Superior temporal gyrus (tissue), 1 donor: ENCODE data around the gene MAVS.
A peak's percentile ranks its signal among the peaks of the same experiment; 100 is the strongest.
"Not testable (repeated sequence)": the region's sequence is repeated elsewhere in the genome, so short reads cannot be mapped to it uniquely, and the experiment has no call there.

ENCODE experiments used
- DNase-seq: peaks from one replicate; pipeline ENCODE4 v3.0.0-alpha.2; 2016; ENCODE audit errors: extremely low spot score

MAVS gene

GRCh38 chr20:3887876-3888620, 41.4 kb downstream of the MAVS start:
- DNase-seq: peak; percentile 39

DNA sequence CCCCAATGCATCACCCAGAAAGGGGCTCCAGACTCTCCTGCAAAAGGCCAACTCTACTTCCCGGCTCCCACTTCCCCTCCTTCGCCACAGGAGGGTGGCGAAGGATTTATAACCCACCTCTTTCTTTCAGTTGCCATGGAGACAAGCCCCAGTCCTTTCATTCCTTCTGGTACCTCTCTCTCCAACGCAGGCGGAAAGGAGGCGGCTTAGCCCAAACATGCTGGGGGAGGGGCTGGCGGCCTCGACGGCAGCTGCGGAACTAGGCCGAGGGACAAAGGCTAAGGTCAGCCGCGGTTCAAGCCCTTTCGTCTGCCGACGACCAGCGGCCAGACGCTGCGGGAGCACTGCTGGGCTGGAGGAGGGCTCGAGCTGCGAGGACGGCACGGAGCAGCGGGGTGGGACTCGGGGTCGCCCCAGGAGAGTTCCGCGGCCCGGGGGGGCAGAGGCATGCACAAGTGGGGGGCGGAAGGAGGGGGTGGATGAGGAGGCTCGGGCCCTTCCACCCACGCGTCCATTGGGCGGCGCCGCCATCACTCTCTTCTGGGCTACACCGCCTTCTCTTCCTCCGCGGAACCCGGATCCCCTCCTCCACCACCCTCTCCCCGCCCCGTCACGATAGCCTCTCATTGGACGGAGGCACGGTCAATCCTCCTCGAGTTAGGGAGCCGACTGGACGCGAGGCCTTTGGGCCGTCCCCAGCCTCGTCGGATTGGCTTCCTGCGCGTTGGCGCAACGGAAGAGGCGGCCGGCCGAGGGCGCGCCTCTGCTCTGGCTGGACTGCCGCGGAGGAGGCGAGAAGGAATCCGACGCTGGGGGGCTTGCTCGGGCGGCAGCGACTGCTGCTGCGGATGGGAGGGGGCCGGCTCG, 42.2 kb downstream of the MAVS start, which contains the start of gene PANK2:
Gene PANK2 (plus strand): TSS at position 766 of the 867 bp plus-strand sequence.
- DNase-seq: peak; percentile 99

- DNase-seq: peak; percentile 54
These were observed 43.1 kb downstream of the MAVS start for GRCh38 chr20:3889489-3890397.

- DNase-seq: peak; percentile 47
These were observed 43.7 kb downstream of the MAVS start for GRCh38 chr20:3890398-3890751.

DNA sequence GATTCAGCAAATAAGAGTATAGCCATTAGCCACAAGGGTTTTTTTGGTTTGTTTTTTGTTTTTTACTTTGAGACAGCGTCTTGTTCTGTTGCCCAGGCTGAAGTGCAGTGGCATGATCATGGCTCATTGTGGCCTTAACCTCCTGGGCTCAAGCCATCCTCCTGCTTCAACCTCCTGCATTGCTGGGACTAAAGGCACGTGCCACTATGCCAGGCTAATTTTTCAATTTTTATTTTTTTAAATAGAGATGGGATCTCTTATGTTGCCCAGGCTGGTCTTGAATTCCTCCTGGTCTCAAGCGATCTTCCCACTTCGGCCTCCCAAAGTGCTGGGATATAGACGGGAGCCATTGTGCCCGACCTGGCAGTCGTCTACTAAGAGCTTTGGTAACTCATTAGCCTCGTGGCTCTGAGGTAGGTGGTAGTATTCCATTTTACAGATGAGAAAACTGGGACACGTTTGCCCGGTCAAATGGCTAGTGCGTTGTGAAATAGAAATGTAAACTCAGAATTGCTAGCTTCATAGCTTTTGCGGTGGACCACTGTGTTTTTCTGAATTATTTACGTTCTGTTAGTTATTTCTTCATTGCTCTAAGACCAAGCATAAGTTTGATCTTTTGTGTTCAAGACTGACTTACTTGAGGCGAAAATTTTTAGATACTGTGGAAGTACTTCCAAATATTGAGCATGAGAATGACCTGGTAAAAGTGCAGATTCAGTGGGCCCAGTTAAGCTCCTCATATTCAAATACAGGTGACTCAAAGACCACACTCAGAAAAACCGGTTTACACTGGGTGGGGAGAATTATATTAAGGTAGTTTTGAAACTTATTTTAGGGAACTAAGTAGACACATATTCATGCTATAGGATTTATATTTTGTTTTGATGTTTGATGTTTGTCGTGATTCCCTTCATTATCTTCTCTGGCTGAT, 44.6 kb downstream of the MAVS start:
- peak; percentile 14 for DNase-seq

GRCh38 chr20:3894796-3895195, 48.2 kb downstream of the MAVS start:
- DNase-seq: no peak

DNA sequence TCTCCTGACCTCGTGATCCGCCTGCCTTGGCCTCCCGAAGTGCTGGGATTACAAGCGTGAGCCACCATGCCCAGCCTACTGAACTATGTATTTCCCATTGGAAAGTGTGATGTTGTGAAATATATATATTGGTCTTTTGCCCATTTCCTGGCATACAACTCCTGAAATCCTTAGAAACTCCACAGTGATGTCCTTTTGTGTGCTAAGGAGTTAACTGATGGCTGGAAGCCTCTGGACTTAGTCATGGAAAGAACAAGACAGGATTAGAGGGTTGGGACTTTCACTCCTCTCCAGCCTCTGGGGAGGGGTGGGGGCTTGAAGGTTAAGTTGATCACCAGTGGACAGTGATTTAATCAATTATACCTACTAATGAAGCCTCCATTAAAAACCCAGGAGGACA, 49.7 kb downstream of the MAVS start:
- DNase-seq: no peak

GRCh38 chr20:3896853-3897583, 50.4 kb downstream of the MAVS start:
- DNase-seq: no peak

GRCh38 chr20:3898181-3898580, 51.5 kb downstream of the MAVS start:
- not testable (repeated sequence) for DNase-seq

DNA sequence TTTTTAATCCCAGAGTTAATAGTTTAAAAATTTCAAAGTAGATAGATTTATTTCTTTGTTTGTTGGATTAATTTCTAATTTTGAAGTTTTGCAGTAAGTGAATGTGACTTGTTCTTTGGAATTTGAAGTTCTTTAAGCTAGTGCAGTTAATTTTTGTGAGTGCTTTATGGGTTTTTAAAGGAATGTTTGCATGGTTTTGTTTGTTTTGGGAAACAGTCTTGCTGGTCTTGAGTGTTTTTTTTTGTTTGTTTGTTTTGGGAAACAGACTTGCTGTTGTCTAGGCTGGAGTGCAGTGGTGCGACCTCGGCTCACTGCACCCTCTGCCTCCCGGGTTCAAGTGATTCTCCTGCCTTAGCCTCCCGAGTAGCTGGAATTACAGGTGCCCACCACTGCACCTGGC, 52.0 kb downstream of the MAVS start:
- DNase-seq: no peak

DNA sequence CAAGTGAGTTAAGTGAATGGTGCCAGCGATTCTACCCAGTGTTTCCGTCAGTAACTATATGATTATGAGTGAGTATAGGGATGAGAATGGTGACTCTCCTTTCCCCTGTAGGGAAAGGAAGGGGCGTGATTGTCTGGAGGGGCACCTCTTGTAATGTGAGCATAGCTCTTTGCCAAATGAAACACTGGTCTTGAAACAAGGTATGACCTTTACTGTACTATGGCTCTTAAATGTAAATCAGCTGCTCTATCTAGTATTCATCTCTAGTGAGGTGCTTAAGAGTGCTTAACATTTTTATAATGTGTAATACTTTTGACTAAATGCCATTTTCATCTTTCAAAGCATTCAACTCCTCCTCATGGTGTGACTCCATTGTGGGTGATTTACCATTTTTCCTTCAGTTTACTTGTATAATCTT, 53.6 kb downstream of the MAVS start:
- peak; percentile 22 for DNase-seq

GRCh38 chr20:3901028-3901705, 54.5 kb downstream of the MAVS start:
- DNase-seq: peak; percentile 13

- peak; percentile 17 for DNase-seq
These were observed 55.2 kb downstream of the MAVS start for GRCh38 chr20:3901706-3902440.

- no peak for DNase-seq
These were observed 55.8 kb downstream of the MAVS start for GRCh38 chr20:3902446-3902845.

DNA sequence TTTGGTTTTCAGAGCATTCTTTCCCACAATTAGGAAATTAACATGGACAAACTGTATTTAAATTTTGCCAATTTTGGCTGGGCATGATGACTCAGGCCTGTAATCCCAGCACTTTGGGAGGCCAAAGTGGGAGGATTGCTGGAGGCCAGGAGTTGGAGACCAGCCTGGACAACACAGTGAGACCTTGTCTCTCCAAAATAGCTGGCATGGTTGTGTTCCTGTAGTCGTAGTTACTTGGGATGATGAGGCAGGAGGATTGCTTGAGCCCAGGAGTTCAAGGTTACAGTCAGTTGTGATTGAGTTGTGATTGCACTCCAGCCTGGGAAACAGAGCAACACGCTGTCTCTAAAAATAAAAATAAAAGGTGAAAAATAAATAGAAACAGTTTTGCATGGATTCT, 57.6 kb downstream of the MAVS start:
- DNase-seq: no peak

GRCh38 chr20:3904857-3905256, 58.2 kb downstream of the MAVS start:
- DNase-seq: no peak

DNA sequence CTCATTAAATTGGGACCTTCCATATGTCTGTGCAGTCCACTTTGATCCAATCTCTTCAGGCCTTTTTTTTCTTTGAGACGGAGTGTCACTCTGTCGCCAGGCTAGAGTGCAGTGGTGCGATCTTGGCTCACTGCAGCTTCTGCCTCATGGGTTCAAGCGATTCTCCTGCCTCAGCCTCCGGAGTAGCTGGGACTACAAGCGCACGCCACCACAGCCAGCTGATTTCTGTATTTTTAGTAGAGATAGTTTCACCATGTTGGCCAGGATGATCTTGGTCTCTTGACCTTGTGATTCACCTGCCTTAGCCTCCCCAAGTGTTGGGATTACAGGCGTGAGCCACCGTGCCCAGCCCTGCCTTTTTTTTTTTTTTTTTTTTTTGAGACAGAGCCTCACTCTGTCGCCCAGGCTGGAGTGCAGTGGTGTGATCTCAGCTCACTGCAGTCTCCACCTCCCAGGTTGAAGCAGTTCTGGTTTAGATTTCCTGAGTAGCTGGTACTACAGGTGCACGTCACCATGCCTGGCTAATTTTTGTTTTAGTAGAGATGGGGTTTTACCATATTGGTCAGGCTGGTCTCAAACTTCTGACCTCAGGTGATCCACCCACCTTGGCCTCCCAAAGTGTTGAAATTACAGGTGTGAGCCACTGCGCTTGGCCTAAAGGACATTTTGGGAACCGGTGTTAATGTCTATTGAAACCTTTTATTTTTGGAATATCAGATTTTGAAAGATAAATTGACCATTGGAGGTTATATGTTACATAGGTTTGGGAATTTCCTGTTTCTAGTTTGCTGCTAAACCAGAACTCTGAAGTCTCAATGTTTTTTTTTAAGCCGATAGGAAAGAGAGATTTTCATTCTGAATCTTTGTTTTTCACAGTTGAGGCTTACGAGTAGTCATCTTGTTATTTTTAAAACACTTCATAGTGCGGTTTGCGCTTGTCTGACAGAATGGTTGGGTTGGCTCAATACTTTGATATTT, 60.4 kb downstream of the MAVS start:
- peak; percentile 12 for DNase-seq

GRCh38 chr20:3908667-3909066, 62.0 kb downstream of the MAVS start:
- peak; percentile 33 for DNase-seq
